IMR-90 (cell line): Measurements from ENCODE around the gene CNKSR2. TPM values are rescaled to one million over a fixed set of nuclear protein-coding genes. Genes with fewer than 3 reads are reported as not detected.

ENCODE experiments used
- ATAC-seq: fragments of 200-7000 bp; cut with Tn5 transposase; 2 replicates; pipeline ENCODE4 v1.9.1; 2020; ENCODE audit warnings: low read depth, mild to moderate bottlenecking, moderate library complexity
- BruUV-seq: library from RNA; stranded (reverse); fragments of 400-500 nt; replicated peaks from 2 replicates; lab custom pipeline; 2021; lab: Mats Ljungman, UMichigan
- CTCF ChIA-PET: fragments of 300-600 bp; formaldehyde crosslinking; extraction: SDS; loops from one replicate; lab custom pipeline; 2021; ENCODE audit warnings: antibody characterized with exemption; lab: Yijun Ruan, JAX
- POLR2A ChIA-PET: fragments of 300-600 bp; sonication (Branson Sonifier 250); formaldehyde crosslinking; loops from one replicate; lab custom pipeline; 2022; ENCODE audit warnings: antibody characterized with exemption; ENCODE audit not compliant: unreplicated experiment; lab: Charles Lee
- DNase-seq: peaks from one replicate; pipeline ENCODE4 v3.0.0; 2013
- H2AFZ ChIP-seq: replicated peaks from 2 replicates; pipeline ENCODE3; 2013; ENCODE audit warnings: low read length, mild to moderate bottlenecking; ENCODE audit not compliant: poor library complexity
- H2AK5ac ChIP-seq: 2 replicates; pipeline ENCODE4 v1.6.1; 2013; ENCODE audit warnings: low read depth, low read length, inconsistent platforms
- H2AK9ac ChIP-seq: replicated peaks from 2 replicates; pipeline ENCODE3; 2013; ENCODE audit warnings: mild to moderate bottlenecking, low read depth, low read length, moderate library complexity; ENCODE audit not compliant: poor library complexity
- H2BK120ac ChIP-seq: 2 replicates; pipeline ENCODE4 v1.6.1; 2013; ENCODE audit warnings: low read depth, low read length, inconsistent platforms
- H2BK15ac ChIP-seq: 3 replicates; pipeline ENCODE4 v1.6.1; 2013; ENCODE audit warnings: low read depth, low read length, inconsistent platforms
- H2BK20ac ChIP-seq: 2 replicates; pipeline ENCODE4 v1.6.1; 2013; ENCODE audit warnings: low read depth, mild to moderate bottlenecking, inconsistent platforms, low read length, moderate library complexity
- H2BK5ac ChIP-seq: 2 replicates; pipeline ENCODE4 v1.6.1; 2013; ENCODE audit warnings: mild to moderate bottlenecking, low read depth, low read length, inconsistent platforms; ENCODE audit not compliant: poor library complexity, severe bottlenecking
- H3K14ac ChIP-seq: replicated peaks from 2 replicates; pipeline ENCODE4 v1.6.1; 2013; ENCODE audit warnings: low read depth, low read length, inconsistent platforms
- H3K18ac ChIP-seq: 2 replicates; pipeline ENCODE4 v1.6.1; 2013; ENCODE audit warnings: low read depth, low read length, control low read depth
- H3K23ac ChIP-seq: 2 replicates; pipeline ENCODE4 v1.6.1; 2013; ENCODE audit warnings: low read depth, low read length, inconsistent platforms
- H3K27ac ChIP-seq: 2 replicates; pipeline ENCODE4 v1.5.1; 2013; ENCODE audit warnings: mild to moderate bottlenecking, control low read depth, low read length; ENCODE audit not compliant: insufficient read depth
- H3K27me3 ChIP-seq: 2 replicates; pipeline ENCODE4 v1.6.1; 2013; ENCODE audit warnings: low read length; ENCODE audit not compliant: control insufficient read depth, insufficient read depth
- H3K36me3 ChIP-seq: 2 replicates; pipeline ENCODE4 v1.6.1; 2013; ENCODE audit warnings: low read length, mixed read lengths; ENCODE audit not compliant: control insufficient read depth, insufficient read depth
- H3K4ac ChIP-seq: 2 replicates; pipeline ENCODE4 v1.6.1; 2013; ENCODE audit warnings: low read depth, low read length, inconsistent platforms
- H3K4me1 ChIP-seq: 2 replicates; pipeline ENCODE4 v1.6.1; 2013; ENCODE audit warnings: low read length, mixed read lengths; ENCODE audit not compliant: control insufficient read depth, insufficient read depth
- H3K4me2 ChIP-seq: 2 replicates; pipeline ENCODE4 v1.6.1; 2013; ENCODE audit warnings: low read depth, mild to moderate bottlenecking, control low read depth, low read length, moderate library complexity
- H3K4me3 ChIP-seq: 2 replicates; pipeline ENCODE4 v1.5.1; 2013; ENCODE audit warnings: low read depth, mild to moderate bottlenecking, control low read depth, low read length, moderate library complexity; ENCODE audit not compliant: insufficient read depth
- H3K56ac ChIP-seq: 2 replicates; pipeline ENCODE4 v1.6.1; 2013; ENCODE audit warnings: low read length, inconsistent platforms; ENCODE audit not compliant: insufficient read depth; ENCODE audit errors: extremely low read depth
- H3K79me1 ChIP-seq, 2 experiments: 2 replicates each; pipeline ENCODE4 v1.6.1; 2013; ENCODE audit warnings: low read length in 2 of 2, inconsistent platforms in 1 of 2, low read depth in 1 of 2
- H3K9ac ChIP-seq: 2 replicates; pipeline ENCODE4 v1.6.1; 2013; ENCODE audit warnings: low read depth, low read length, control low read depth
- H3K9me1 ChIP-seq: 2 replicates; pipeline ENCODE4 v1.6.1; 2013; ENCODE audit warnings: low read length, inconsistent platforms; ENCODE audit not compliant: insufficient read depth
- H3K9me3 ChIP-seq: 2 replicates; pipeline ENCODE4 v1.6.1; 2013; ENCODE audit warnings: low read length; ENCODE audit not compliant: control insufficient read depth, insufficient read depth
- H4K20me1 ChIP-seq: 2 replicates; pipeline ENCODE4 v1.6.1; 2013; ENCODE audit warnings: low read length, inconsistent platforms; ENCODE audit not compliant: insufficient read depth
- H4K5ac ChIP-seq: 2 replicates; pipeline ENCODE4 v1.6.1; 2013; ENCODE audit warnings: mild to moderate bottlenecking, low read depth, low read length, control low read depth
- H4K8ac ChIP-seq, 2 experiments: 2 replicates each; pipeline ENCODE4 v1.6.1; 2013; ENCODE audit warnings: low read depth in 2 of 2, low read length in 2 of 2, control low read depth in 1 of 2, inconsistent platforms in 1 of 2
- H4K91ac ChIP-seq: 2 replicates; pipeline ENCODE4 v1.6.1; 2013; ENCODE audit warnings: low read depth, low read length, inconsistent platforms; ENCODE audit not compliant: insufficient read depth
- BHLHE40 ChIP-seq: fragments of 150-350 bp; IDR thresholded peaks from 2 replicates; pipeline ENCODE4 v1.6.1; 2016; ENCODE audit warnings: mild to moderate bottlenecking, low read depth, low read length
- CHD1 ChIP-seq: IDR thresholded peaks from 2 replicates; pipeline ENCODE4 v1.6.1; 2012; ENCODE audit warnings: low read depth, low read length, improper control_type of control experiment
- CTCF ChIP-seq: conservative IDR thresholded peaks from 2 replicates; pipeline ENCODE4 v1.5.1; 2012; ENCODE audit warnings: mild to moderate bottlenecking, low read depth, low read length, improper control_type of control experiment
- POLR2A ChIP-seq: IDR thresholded peaks from 2 replicates; pipeline ENCODE4 v1.6.1; 2012; ENCODE audit warnings: mild to moderate bottlenecking, low read depth, low read length
- SMC3 ChIP-seq: fragments of 150-350 bp; IDR thresholded peaks from 2 replicates; pipeline ENCODE4 v1.6.1; 2016; ENCODE audit warnings: low read depth, mild to moderate bottlenecking, antibody characterized with exemption, low read length, moderate library complexity
- WGBS, 2 experiments: methylation state at CpG; one replicate each; pipeline versions ENCODE4 v1.1.5 to v1.1.7; 2013; ENCODE audit warnings: missing lambda C conversion rate in 2 of 2; ENCODE audit not compliant: insufficient read length in 1 of 2; ENCODE audit errors: extremely low coverage in 2 of 2; 5-methylcytosine and 5-hydroxymethylcytosine counted together
- dilution Hi-C: fragments of 300-500 bp; cut with HindIII; formaldehyde crosslinking; loops from one replicate; pipeline ENCODE4 v1.14.3; 2018; ENCODE audit warnings: low sequenced_read_pairs; ENCODE audit not compliant: unreplicated experiment
- in situ Hi-C: fragments of 300-500 bp; cut with MboI; formaldehyde crosslinking; loops from 3 replicates; pipeline ENCODE4 v1.14.3; 2019; ENCODE audit warnings: low sequenced_read_pairs, inconsistent platforms, mixed read lengths
- intact Hi-C: fragments of 100-400 bp; cut with micrococcal nuclease; formaldehyde crosslinking; loops from 2 replicates; pipeline ENCODE4 v1.10.0; 2022
- polyA plus RNA-seq, 3 experiments: library from polyadenylated mRNA; depleted of rRNA; stranded (reverse); fragments of >200 nt; gene quantifications; 2 replicates each; pipeline ENCODE4 v1.2.3, GENCODE V29; 2012; ENCODE audit warnings: low replicate concordance in 1 of 3
- total RNA-seq: library from RNA; depleted of rRNA; stranded (reverse); fragments of >200 nt; gene quantifications from 2 replicates; pipeline ENCODE4 v1.2.3, GENCODE V29; 2012

Gene CNKSR2
- total and polyA plus RNA-seq, 2 of the 4 experiments (the other 2 are of a cell fraction): 0.14 to 0.90 TPM

DNA sequence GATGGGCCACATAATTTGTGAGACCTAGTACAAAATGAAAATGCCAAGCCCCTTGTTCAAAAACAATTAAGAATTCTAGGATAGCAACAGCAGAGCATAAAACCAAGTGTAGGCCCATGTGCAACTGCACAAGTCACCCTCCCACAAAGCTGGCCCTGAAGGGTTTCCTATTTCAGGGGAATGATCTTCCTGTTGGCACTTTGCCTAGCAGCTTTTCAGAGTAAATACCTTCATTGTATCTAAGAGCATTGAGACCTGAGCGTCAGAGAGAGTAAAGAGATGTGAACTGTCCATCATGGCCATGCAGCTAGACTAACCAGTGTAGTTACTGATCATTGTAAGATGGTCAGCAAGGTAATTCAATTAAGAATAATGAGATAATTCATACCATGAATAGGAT is 113.6 kb downstream of the CNKSR2 start:
- CTCF ChIA-PET: no interaction called here

More for the DNA sequence above, 113.6 kb downstream of the CNKSR2 start:
- H2AK9ac ChIP-seq: no peak overlapping the region
- H3K27me3 ChIP-seq: no peaks in the 10 kb centered on the region
- H4K91ac ChIP-seq: no peak overlapping the region
- H3K23ac ChIP-seq: no peak overlapping the region
- ATAC-seq: no peak
- no peak overlapping the region for H3K56ac ChIP-seq
- H2BK15ac ChIP-seq: no peak overlapping the region
- no peaks in the 10 kb centered on the region for H3K4me1 ChIP-seq
- H3K27ac ChIP-seq: no peak overlapping the region
- H4K8ac ChIP-seq: no peak overlapping the region
- no peak overlapping the region for H2BK5ac ChIP-seq
- POLR2A ChIA-PET: no interaction called here
- no peak overlapping the region for H2BK20ac ChIP-seq
- no peak overlapping the region for H3K18ac ChIP-seq
- H3K9me3 ChIP-seq: no peaks in the 10 kb centered on the region
- no peak overlapping the region for H4K5ac ChIP-seq
- no peak overlapping the region for H3K4ac ChIP-seq
- peak; percentile 13 for DNase-seq
- no peak overlapping the region for H2BK120ac ChIP-seq
- no peak overlapping the region for H3K14ac ChIP-seq
- no peaks in the 10 kb centered on the region for H3K79me1 ChIP-seq
- no peak overlapping the region for H3K9ac ChIP-seq
- no CpG with 5 or more reads among the region's 1 CpG for WGBS, 2 experiments
- H3K4me3 ChIP-seq: no peak overlapping the region
- H3K4me2 ChIP-seq: no peak overlapping the region
- BruUV-seq: no TSS peak
- no peaks in the 10 kb centered on the region for H4K20me1 ChIP-seq
- dilution Hi-C loops: no loop called here
- no peaks in the 10 kb centered on the region for H3K9me1 ChIP-seq
- no peak overlapping the region for H2AFZ ChIP-seq
- TF ChIP-seq POLR2A (no peak), BHLHE40 (no peak), SMC3 (no peak), CTCF (no peak), CHD1 (no peak)
- H2AK5ac ChIP-seq: no peak overlapping the region
- intact Hi-C loops: loop anchor here (10.0 kb wide), 1 partner anchor 257 kb away; no protein-coding TSS in a partner anchor
- in situ Hi-C loops: loop anchor here (25.0 kb wide), 1 partner anchor 951 kb away; no protein-coding TSS in a partner anchor
- no peaks in the 10 kb centered on the region for H3K36me3 ChIP-seq
